HFFc6 (cell line): ENCODE measurements around the gene C11orf58. TPM values are rescaled to one million over a fixed set of nuclear protein-coding genes. Genes with fewer than 3 reads are reported as not detected.

Source experiments
- DNase-seq: peaks from one replicate; pipeline ENCODE4 v3.0.0-alpha.2; 2018
- H3K27ac Mint-ChIP-seq: 2 replicates; pipeline ENCODE4 v1.8.0; 2020; ENCODE audit warnings: mild to moderate bottlenecking, mixed read lengths
- H3K27me3 Mint-ChIP-seq: 2 replicates; pipeline ENCODE4 v1.8.0; 2021; ENCODE audit warnings: mild to moderate bottlenecking, moderate library complexity, mixed read lengths; ENCODE audit not compliant: insufficient read depth
- H3K36me3 Mint-ChIP-seq: 2 replicates; pipeline ENCODE4 v1.8.0; 2021; ENCODE audit warnings: low read depth, mixed read lengths
- H3K4me1 Mint-ChIP-seq: 2 replicates; pipeline ENCODE4 v1.8.0; 2020; ENCODE audit warnings: low read depth, mixed read lengths
- H3K4me3 Mint-ChIP-seq: 2 replicates; pipeline ENCODE4 v1.8.0; 2020; ENCODE audit warnings: mild to moderate bottlenecking, moderate library complexity, mixed read lengths
- H3K9me3 Mint-ChIP-seq: 2 replicates; pipeline ENCODE4 v1.8.0; 2020; ENCODE audit warnings: mild to moderate bottlenecking, mixed read lengths
- CTCF ChIP-seq: fragments of 200-600 bp; sonication (generic); IDR thresholded peaks from 2 replicates; pipeline ENCODE4 v1.5.0; 2021; ENCODE audit warnings: antibody characterized with exemption, mild to moderate bottlenecking
- total RNA-seq, 6 experiments: library from RNA; stranded (reverse); fragmentation: NEBNext Ultra II Directional; extraction: Animal tissue kit (Norgen Biotek cat#: 25700); gene quantifications; 2 replicates in 1 of 6; 3 replicates in 5 of 6; pipeline ENCODE4 v1.2.3, GENCODE V29; 2021

The C11orf58 gene
- total RNA-seq, 6 experiments from 2014 or later: 107 to 166 (median 144) TPM

GRCh38 chr11:16767957-16768356, 29.5 kb downstream of the C11orf58 start:
- H3K4me3 Mint-ChIP-seq: no peak overlapping the region
- H3K27ac Mint-ChIP-seq: no peak overlapping the region
- no peaks in the 10 kb centered on the region for H3K9me3 Mint-ChIP-seq
- H3K36me3 Mint-ChIP-seq: no peaks in the 10 kb centered on the region
- no peak for TF ChIP-seq CTCF
- DNase-seq: no peak
- H3K4me1 Mint-ChIP-seq: no peaks in the 10 kb centered on the region
- H3K27me3 Mint-ChIP-seq: peaks cover 25% of the 10 kb centered on the region

- TF ChIP-seq CTCF: no peak
- DNase-seq: no peak
- H3K4me3 Mint-ChIP-seq: no peak overlapping the region
Measured at GRCh38 chr11:16769386-16769785, 30.9 kb downstream of the C11orf58 start.

GRCh38 chr11:16770016-16770415, 31.6 kb downstream of the C11orf58 start:
- Mint-ChIP-seq H3K4me1 (no peaks in the 10 kb centered on the region), H3K27me3 (peaks cover 36% of the 10 kb centered on the region)
- no peak for TF ChIP-seq CTCF

More at GRCh38 chr11:16769386-16769785, 30.9 kb downstream of the C11orf58 start:
- H3K27me3 Mint-ChIP-seq: peaks cover 33% of the 10 kb centered on the region
- H3K36me3 Mint-ChIP-seq: no peaks in the 10 kb centered on the region
- H3K4me1 Mint-ChIP-seq: no peaks in the 10 kb centered on the region
- no peak overlapping the region for H3K27ac Mint-ChIP-seq
- no peaks in the 10 kb centered on the region for H3K9me3 Mint-ChIP-seq

GRCh38 chr11:16771350-16772140, 33.1 kb downstream of the C11orf58 start:
- TF ChIP-seq CTCF: no peak
- Mint-ChIP-seq H3K27me3 (peaks cover 41% of the 10 kb centered on the region), H3K4me1 (no peaks in the 10 kb centered on the region), H3K36me3 (no peaks in the 10 kb centered on the region), H3K9me3 (no peaks in the 10 kb centered on the region), H3K27ac (no peak overlapping the region), H3K4me3 (no peak overlapping the region)
- DNase-seq: no peak

More at GRCh38 chr11:16770016-16770415, 31.6 kb downstream of the C11orf58 start:
- no peak overlapping the region for H3K4me3 Mint-ChIP-seq
- no peak for DNase-seq
- no peaks in the 10 kb centered on the region for H3K9me3 Mint-ChIP-seq
- H3K36me3 Mint-ChIP-seq: no peaks in the 10 kb centered on the region
- H3K27ac Mint-ChIP-seq: no peak overlapping the region

GRCh38 chr11:16772141-16772512, 33.7 kb downstream of the C11orf58 start:
- no peak for TF ChIP-seq CTCF
- Mint-ChIP-seq H3K4me3 (no peak overlapping the region), H3K36me3 (no peaks in the 10 kb centered on the region), H3K9me3 (no peaks in the 10 kb centered on the region), H3K27me3 (peaks cover 37% of the 10 kb centered on the region), H3K4me1 (no peaks in the 10 kb centered on the region), H3K27ac (no peak overlapping the region)
- DNase-seq: no peak
